ENCODE measurements around the gene OR52A1.

OR52A1 gene

DNA sequence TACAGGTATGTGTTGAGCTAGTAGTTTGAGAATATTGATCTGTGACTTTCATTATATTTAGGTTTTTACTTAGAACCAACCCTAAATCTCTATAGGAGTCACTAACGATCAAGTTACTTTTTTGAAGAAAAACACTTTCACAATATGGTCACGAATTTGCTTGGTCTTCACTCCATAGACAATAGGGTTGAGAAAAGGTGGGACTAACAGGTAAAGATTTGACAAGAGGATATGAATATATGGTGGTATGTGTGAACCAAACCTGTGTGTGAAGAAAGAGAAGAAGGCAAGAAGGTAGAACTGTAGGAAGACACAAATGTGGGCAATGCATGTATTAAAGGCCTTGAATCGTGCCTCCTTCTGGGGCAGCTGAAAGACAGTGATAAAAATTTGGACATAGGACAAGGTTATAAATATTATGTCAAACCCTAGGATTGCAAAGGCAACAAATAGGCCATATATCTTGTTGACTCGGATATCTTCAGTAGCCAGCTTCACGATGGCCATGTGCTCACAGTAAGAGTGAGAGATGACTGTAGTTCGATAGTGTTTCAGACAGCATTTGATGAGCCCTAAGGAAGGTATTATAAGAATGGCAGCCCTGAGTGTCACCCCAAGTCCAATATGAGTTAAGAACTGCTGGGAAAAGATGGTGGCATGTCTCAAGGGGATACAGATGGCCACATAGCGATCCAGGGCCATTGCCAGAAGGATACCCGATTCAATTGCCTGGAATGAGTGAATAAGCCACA, 22.8 kb downstream of the OR52A1 start:
- no peak for DNase-seq

DNA sequence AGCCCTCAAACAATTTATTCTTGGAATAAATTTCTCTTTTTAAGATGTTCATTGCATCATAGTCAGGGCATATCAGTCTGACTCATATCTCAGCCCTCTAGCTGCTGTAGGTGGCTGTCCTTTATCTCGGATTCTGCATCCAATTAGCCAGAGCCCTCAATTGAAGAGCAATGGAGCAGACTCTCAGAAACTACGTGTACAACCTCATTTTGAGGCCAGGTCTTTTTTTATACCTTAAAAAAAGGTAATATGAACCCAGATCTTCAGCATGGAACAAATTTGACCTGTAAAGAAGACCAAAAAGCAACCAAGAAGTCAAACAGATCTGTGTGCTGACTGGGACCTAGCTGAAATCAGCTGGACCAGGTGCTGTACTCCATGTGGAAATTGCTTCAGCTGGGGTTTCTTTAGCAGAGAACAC, 25.1 kb downstream of the OR52A1 start:
- DNase-seq, result no peak

- DNase-seq, result no peak
These were observed 29.5 kb downstream of the OR52A1 start for GRCh38 chr11:5124891-5125620.

GRCh38 chr11:5123802-5124521, 30.6 kb downstream of the OR52A1 start:
- peak; percentile 36 to 44 for DNase-seq

- DNase-seq, result no peak
These were observed 35.7 kb downstream of the OR52A1 start for GRCh38 chr11:5118893-5119292.

- no peak for DNase-seq
These were observed 37.0 kb downstream of the OR52A1 start for GRCh38 chr11:5117588-5117987.

GRCh38 chr11:5115339-5115738, 39.2 kb downstream of the OR52A1 start:
- DNase-seq, result no peak

- no peak for DNase-seq
These were observed 47.3 kb downstream of the OR52A1 start for GRCh38 chr11:5107285-5107684.

DNA sequence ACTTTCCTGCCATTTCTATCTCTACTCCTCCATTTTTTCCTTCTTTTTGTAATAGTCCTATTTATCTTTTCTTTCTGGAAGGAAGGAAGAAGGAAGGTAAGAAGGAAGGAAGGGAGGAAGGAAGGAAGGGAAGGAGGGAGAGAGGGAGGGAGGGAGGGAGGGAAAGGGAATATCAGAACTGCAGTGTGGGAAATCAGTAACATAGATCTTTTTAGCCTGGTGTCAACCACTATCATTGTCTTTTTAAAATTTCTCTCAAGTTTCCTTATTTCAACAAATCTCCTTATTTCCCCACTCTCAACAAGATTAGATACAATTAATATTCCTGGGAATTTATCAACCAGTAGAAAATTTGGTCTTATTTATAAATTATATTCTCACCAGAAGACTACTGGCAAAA, 51.5 kb downstream of the OR52A1 start:
- DNase-seq, result no peak

- no peak for DNase-seq
These were observed 52.3 kb downstream of the OR52A1 start for GRCh38 chr11:5102246-5102645.

DNA sequence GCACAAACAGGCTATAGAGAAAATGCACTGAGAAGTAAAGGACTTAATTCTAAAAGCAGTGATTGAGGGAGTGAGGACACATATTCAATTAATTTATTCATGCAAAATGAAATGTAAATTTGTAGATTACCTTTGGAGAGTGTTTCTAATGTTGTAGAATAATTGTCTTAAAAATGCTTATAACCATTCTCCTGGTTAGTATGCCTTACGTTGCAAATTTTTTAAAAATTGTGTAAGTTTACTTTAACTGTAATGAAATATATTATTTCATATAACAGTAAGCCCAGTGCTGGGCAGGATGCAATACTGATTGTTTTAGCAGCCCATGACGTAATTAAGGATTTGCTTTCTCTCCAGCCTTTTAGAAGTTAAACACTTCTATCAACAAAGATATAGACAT, 58.5 kb downstream of the OR52A1 start:
- DNase-seq, result no peak
